ENCODE measurements around the gene BEX3.
"Not testable (repeated sequence)": the region's sequence is repeated elsewhere in the genome, so short reads cannot be mapped to it uniquely, and the experiment has no call there.

Gene BEX3

DNA sequence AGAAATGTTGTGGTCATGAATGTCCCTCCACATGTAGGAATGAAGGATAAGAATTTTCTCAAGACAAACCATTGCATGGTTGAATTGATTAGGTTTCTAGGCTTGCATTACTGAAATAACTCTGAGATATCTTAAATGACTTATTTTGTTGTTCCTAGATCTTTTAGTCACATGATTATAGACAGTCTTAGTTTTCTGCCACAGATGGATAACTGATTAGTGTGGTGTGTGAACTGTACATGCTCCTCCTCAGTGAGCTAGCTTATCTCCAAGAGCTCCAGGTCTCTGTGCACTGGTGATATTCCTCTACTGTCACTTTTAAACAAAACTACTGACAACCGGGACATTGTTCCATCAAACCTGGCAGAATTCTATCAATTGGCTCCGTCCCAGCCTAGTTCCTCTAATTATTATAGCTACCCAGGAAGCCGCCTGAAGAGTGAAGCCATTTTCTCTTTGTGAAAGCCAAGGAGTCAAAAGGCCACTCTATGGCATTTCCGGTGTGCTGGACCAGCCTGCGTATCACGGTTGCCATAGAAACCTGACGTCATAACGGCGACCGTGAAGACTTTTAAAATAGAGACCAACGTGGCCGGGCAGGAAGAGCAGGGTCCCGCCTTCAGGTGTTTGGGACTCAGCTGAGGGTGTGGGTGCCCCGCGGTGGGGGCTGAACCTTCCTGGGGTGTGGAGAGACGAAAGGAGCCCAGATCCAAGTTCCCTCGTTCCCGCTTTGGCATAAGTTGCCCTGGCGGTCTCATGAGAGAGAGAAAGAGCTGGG, 28.1 kb downstream of the BEX3 start:
- Histone ChIP-seq H3K27ac (ENCODE audit: low read length) (no peak overlapping the region), H3K36me3 (ENCODE audit: control insufficient read depth in 2 of 2, insufficient read depth in 2 of 2, low read length in 2 of 2) (no peaks in the 10 kb centered on the region), H3K9me3 (ENCODE audit: control insufficient read depth in 2 of 2, low read length in 2 of 2) (peaks cover 0 to 2% of the 10 kb centered on the region in 2 donors), H3K27me3 (ENCODE audit: control insufficient read depth in 1 of 2, insufficient read depth in 2 of 2, low read length in 2 of 2) (peaks cover 0 to 12% of the 10 kb centered on the region in 2 donors), H3K4me1 (ENCODE audit: control insufficient read depth, insufficient read depth, low read length) (no peaks in the 10 kb centered on the region), H3K4me3 (ENCODE audit: low read length in 2 of 2) (peak overlapping the region; percentile 68), H3K9ac (ENCODE audit: low read length in 2 of 2) (peak overlapping the region in 1 of 2 donors; percentile 52)

DNA sequence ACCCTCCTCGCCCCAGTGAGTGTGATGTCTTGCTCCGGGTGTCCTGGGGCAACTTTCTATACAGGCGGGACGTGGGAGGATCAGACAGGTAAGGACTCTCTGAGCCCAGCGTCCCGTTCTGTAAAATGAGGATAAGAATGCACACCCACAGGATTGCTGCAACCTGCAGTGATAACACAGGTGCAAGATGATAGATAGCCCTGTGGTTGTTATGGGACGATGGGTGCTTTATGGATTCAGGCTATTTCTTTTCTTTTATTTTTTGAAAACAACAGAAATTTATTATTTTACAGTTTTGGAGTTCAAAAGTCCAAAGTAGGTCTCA, 28.6 kb downstream of the BEX3 start:
- no peaks in the 10 kb centered on the region for H3K36me3 ChIP-seq (ENCODE audit: control insufficient read depth in 2 of 2, insufficient read depth in 2 of 2, low read length in 2 of 2)
- peak overlapping the region; percentile 68 for H3K4me3 ChIP-seq (ENCODE audit: low read length in 2 of 2)
- peaks cover 0 to 2% of the 10 kb centered on the region in 2 donors for H3K9me3 ChIP-seq (ENCODE audit: control insufficient read depth in 2 of 2, low read length in 2 of 2)
- no peaks in the 10 kb centered on the region for H3K4me1 ChIP-seq (ENCODE audit: control insufficient read depth, insufficient read depth, low read length)
- H3K27me3 ChIP-seq (ENCODE audit: control insufficient read depth in 1 of 2, insufficient read depth in 2 of 2, low read length in 2 of 2), result peaks cover 0 to 12% of the 10 kb centered on the region in 2 donors
- peak overlapping the region in 1 of 2 donors; percentile 52 for H3K9ac ChIP-seq (ENCODE audit: low read length in 2 of 2)
- no peak overlapping the region for H3K27ac ChIP-seq (ENCODE audit: low read length)

DNA sequence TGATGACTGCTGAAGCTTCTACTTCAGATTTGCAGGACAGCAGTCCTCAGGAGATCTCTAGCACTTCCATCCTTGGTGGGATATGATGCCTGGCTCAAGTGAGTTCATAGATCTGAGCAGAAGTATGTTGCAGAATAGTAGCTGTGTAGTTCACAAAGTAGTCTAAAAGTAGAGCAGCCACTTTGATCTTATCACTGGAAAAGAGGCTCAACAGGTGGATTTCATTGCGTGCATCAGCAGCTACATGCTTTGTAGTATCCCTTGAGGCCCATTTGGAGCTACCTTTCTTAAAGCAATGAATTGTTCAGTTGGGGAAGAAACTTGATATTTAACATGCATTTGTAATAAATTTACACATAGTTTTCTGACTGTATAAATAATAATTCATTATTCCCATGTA, 29.9 kb downstream of the BEX3 start:
- Histone ChIP-seq H3K4me3 (ENCODE audit: low read length in 2 of 2) (no peak overlapping the region), H3K9me3 (ENCODE audit: control insufficient read depth in 2 of 2, low read length in 2 of 2) (peaks cover 0 to 2% of the 10 kb centered on the region in 2 donors), H3K4me1 (ENCODE audit: control insufficient read depth, insufficient read depth, low read length) (no peaks in the 10 kb centered on the region), H3K36me3 (ENCODE audit: control insufficient read depth in 2 of 2, insufficient read depth in 2 of 2, low read length in 2 of 2) (no peaks in the 10 kb centered on the region), H3K9ac (ENCODE audit: low read length in 2 of 2) (no peak overlapping the region), H3K27me3 (ENCODE audit: control insufficient read depth in 1 of 2, insufficient read depth in 2 of 2, low read length in 2 of 2) (peaks cover 0 to 12% of the 10 kb centered on the region in 2 donors), H3K27ac (ENCODE audit: low read length) (no peak overlapping the region)

DNA sequence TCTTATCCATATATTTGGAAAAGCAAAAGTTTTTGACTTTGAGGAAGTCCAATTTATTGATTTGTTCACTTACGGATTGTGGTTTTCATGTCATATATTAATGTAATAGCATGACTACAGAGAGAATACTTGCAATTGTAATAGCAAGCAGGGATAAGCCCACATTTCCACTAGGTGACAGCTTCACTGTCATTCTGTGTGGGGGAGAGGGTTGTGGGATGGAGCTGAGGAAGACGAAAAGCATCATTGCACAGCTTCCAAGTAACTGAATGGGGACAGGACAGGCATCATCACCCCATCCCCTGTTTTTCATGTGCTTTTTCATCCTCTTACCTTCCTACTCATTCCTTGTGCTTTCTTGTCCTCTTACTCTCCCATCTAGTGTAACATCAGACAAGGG, 31.4 kb downstream of the BEX3 start:
- Histone ChIP-seq H3K27me3 (ENCODE audit: control insufficient read depth in 1 of 2, insufficient read depth in 2 of 2, low read length in 2 of 2) (peaks cover 0 to 9% of the 10 kb centered on the region in 2 donors), H3K4me1 (ENCODE audit: control insufficient read depth, insufficient read depth, low read length) (no peaks in the 10 kb centered on the region), H3K9me3 (ENCODE audit: control insufficient read depth in 2 of 2, low read length in 2 of 2) (peaks cover 0 to 2% of the 10 kb centered on the region in 2 donors), H3K9ac (ENCODE audit: low read length in 2 of 2) (no peak overlapping the region), H3K36me3 (ENCODE audit: control insufficient read depth in 2 of 2, insufficient read depth in 2 of 2, low read length in 2 of 2) (no peaks in the 10 kb centered on the region), H3K4me3 (ENCODE audit: low read length in 2 of 2) (no peak overlapping the region), H3K27ac (ENCODE audit: low read length) (no peak overlapping the region)

DNA sequence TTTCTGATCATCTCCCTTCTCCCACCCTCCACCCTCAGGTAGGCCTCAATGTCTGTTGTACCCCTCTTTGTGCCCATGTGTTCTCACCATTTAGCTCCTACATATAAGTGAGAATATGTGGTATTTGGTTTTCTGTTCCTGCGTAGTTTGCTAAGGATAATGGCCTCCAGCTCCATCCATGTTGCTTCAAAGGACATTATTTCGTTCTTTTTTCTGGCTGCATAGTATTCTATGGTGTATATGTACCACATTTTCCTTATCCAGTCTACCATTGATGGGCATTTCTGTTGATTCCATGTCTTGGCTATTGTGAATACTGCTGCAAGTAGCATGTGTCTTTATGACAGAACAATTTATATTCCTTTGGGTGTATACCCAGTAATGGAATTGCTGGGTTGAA, 35.4 kb downstream of the BEX3 start:
- not testable (repeated sequence) for H3K27ac ChIP-seq (ENCODE audit: low read length); H3K27me3 ChIP-seq (ENCODE audit: control insufficient read depth in 1 of 2, insufficient read depth in 2 of 2, low read length in 2 of 2); H3K9ac ChIP-seq (ENCODE audit: low read length in 2 of 2); H3K9me3 ChIP-seq (ENCODE audit: control insufficient read depth in 2 of 2, low read length in 2 of 2); H3K4me3 ChIP-seq (ENCODE audit: low read length in 2 of 2); H3K4me1 ChIP-seq (ENCODE audit: control insufficient read depth, insufficient read depth, low read length); H3K36me3 ChIP-seq (ENCODE audit: control insufficient read depth in 2 of 2, insufficient read depth in 2 of 2, low read length in 2 of 2)

DNA sequence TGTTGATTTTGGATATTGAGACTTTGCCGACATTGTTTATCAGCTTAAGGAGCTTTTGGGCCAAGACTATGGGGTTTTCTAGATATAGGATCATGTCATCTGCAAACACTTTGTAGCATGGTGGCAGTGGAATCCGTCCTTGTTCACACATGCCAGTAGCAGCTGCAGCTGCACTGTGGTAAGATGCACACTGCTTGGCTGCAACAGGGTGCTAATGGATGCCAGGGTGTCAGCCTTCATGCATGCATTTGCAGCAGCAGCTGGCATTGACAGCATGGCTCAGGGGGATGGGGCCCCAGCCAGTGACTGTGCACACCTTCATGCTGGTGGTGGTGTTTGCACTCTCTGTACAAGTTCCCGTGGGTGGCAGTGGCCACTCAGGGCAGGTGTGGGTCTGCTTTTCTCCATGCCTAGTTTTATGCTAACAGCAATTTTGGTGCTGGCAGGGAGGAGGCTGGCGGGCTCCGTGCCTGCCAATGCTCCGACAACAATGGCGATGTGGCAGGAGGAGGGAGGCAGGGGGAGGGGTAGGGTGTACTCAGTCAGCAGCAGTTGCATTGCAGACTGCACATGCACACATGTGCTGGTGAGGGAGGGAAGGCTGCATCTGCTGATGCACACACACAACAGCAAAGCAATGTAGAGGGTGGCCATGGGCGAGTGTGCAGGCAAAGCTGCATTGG, 37.5 kb downstream of the BEX3 start:
- no peak overlapping the region for H3K4me3 ChIP-seq (ENCODE audit: low read length in 2 of 2)
- no peaks in the 10 kb centered on the region for H3K36me3 ChIP-seq (ENCODE audit: control insufficient read depth in 2 of 2, insufficient read depth in 2 of 2, low read length in 2 of 2)
- H3K9me3 ChIP-seq (ENCODE audit: control insufficient read depth in 2 of 2, low read length in 2 of 2), result no peaks in the 10 kb centered on the region
- peaks cover 0 to 6% of the 10 kb centered on the region in 2 donors for H3K27me3 ChIP-seq (ENCODE audit: control insufficient read depth in 1 of 2, insufficient read depth in 2 of 2, low read length in 2 of 2)
- no peak overlapping the region for H3K27ac ChIP-seq (ENCODE audit: low read length)
- H3K9ac ChIP-seq (ENCODE audit: low read length in 2 of 2), result no peak overlapping the region
- H3K4me1 ChIP-seq (ENCODE audit: control insufficient read depth, insufficient read depth, low read length), result no peaks in the 10 kb centered on the region

DNA sequence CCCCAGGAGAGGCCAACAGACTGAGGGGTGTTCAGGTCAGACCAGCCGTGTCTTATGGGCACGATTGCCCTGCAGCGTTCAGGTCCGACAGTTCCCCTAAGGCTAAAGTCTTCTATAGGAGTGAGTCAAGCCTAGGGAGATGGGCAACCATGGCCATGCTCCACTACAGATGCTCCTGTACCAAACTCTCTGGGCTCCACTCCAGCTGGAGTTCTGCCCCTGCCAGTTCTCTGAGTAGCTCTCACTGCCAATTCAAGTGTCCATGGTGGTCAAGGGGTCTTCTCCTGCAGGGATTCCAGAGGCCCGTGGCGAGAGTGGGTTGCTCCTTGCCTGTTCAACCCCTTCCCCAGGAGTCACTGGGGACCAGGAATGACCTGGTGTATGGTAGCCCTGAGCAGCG, 38.2 kb downstream of the BEX3 start:
- Histone ChIP-seq H3K9me3 (ENCODE audit: control insufficient read depth in 2 of 2, low read length in 2 of 2) (no peaks in the 10 kb centered on the region), H3K27ac (ENCODE audit: low read length) (no peak overlapping the region), H3K4me1 (ENCODE audit: control insufficient read depth, insufficient read depth, low read length) (no peaks in the 10 kb centered on the region), H3K27me3 (ENCODE audit: control insufficient read depth in 1 of 2, insufficient read depth in 2 of 2, low read length in 2 of 2) (peaks cover 0 to 6% of the 10 kb centered on the region in 2 donors), H3K9ac (ENCODE audit: low read length in 2 of 2) (no peak overlapping the region), H3K36me3 (ENCODE audit: control insufficient read depth in 2 of 2, insufficient read depth in 2 of 2, low read length in 2 of 2) (no peaks in the 10 kb centered on the region), H3K4me3 (ENCODE audit: low read length in 2 of 2) (no peak overlapping the region)

DNA sequence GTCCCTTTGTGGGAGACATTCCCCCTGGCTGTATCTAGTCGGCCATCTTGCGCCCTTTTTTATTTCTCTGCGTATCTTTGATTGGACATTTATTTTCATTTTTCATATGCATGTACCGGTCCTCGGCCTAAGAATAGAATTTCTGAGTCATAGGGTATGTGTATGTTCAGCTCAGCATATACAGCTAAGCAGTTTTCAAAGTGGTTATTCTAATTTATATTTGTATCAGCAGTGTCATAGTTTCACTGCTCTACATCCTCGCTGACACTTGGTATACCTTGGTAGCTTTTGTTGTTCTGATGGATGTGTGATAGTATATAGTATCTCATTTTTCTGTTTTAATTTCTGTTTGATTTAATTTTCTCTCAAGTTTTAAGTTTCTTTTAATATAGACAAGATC, 38.7 kb downstream of the BEX3 start:
- Histone ChIP-seq H3K4me1 (ENCODE audit: control insufficient read depth, insufficient read depth, low read length) (no peaks in the 10 kb centered on the region), H3K27ac (ENCODE audit: low read length) (no peak overlapping the region)

DNA sequence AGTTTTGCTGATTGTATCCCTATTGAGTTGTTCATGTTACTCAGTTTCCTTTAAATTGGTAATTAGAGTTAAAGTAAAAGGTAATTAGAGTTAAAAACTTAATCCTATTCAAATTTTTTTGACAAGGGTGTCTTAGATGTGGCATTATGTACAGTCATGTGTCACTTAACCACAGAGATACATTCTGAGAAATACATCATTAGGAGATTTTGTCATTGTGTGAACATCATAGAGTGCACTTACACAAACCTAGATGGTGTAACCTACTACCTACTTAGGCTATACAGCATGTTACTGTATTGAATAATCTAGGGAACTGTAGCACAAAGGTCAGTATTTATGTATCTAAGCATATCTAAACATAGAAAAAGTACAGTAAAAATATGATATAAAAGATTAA, 39.2 kb downstream of the BEX3 start:
- Histone ChIP-seq H3K4me3 (ENCODE audit: low read length in 2 of 2) (no peak overlapping the region), H3K4me1 (ENCODE audit: control insufficient read depth, insufficient read depth, low read length) (no peaks in the 10 kb centered on the region), H3K9ac (ENCODE audit: low read length in 2 of 2) (no peak overlapping the region), H3K9me3 (ENCODE audit: control insufficient read depth in 2 of 2, low read length in 2 of 2) (no peaks in the 10 kb centered on the region), H3K36me3 (ENCODE audit: control insufficient read depth in 2 of 2, insufficient read depth in 2 of 2, low read length in 2 of 2) (no peaks in the 10 kb centered on the region), H3K27me3 (ENCODE audit: control insufficient read depth in 1 of 2, insufficient read depth in 2 of 2, low read length in 2 of 2) (peaks cover 0 to 7% of the 10 kb centered on the region in 2 donors), H3K27ac (ENCODE audit: low read length) (no peak overlapping the region)

More for the DNA sequence above, 38.7 kb downstream of the BEX3 start:
- no peak overlapping the region for H3K4me3 ChIP-seq (ENCODE audit: low read length in 2 of 2)
- H3K36me3 ChIP-seq (ENCODE audit: control insufficient read depth in 2 of 2, insufficient read depth in 2 of 2, low read length in 2 of 2), result no peaks in the 10 kb centered on the region
- H3K9ac ChIP-seq (ENCODE audit: low read length in 2 of 2), result no peak overlapping the region
- peaks cover 0 to 6% of the 10 kb centered on the region in 2 donors for H3K27me3 ChIP-seq (ENCODE audit: control insufficient read depth in 1 of 2, insufficient read depth in 2 of 2, low read length in 2 of 2)
- H3K9me3 ChIP-seq (ENCODE audit: control insufficient read depth in 2 of 2, low read length in 2 of 2), result no peaks in the 10 kb centered on the region

DNA sequence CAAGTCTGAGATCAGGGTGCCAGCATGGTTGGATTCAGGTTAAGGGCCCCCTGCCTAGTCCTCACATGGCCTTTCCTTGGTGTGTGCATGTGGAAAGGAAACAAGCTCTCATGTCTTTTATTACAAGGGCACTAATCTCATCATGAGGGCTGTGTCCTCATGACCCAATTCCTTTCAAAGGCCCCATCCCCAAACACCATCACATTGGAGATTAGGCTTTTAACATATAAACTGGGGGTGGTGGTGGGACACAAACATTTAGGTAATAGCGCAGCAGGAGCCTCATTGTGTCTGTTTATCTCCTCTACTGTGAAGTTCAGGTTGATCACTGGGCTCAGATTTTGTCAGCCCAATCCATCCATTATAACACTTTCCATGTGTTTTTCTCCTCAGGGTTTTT, 41.0 kb downstream of the BEX3 start:
- H3K4me3 ChIP-seq (ENCODE audit: low read length in 2 of 2), result no peak overlapping the region
- no peak overlapping the region for H3K27ac ChIP-seq (ENCODE audit: low read length)
- H3K9me3 ChIP-seq (ENCODE audit: control insufficient read depth in 2 of 2, low read length in 2 of 2), result no peaks in the 10 kb centered on the region
- H3K36me3 ChIP-seq (ENCODE audit: control insufficient read depth in 2 of 2, insufficient read depth in 2 of 2, low read length in 2 of 2), result no peaks in the 10 kb centered on the region
- no peak overlapping the region for H3K9ac ChIP-seq (ENCODE audit: low read length in 2 of 2)
- no peaks in the 10 kb centered on the region for H3K4me1 ChIP-seq (ENCODE audit: control insufficient read depth, insufficient read depth, low read length)
- peaks cover 0 to 9% of the 10 kb centered on the region in 2 donors for H3K27me3 ChIP-seq (ENCODE audit: control insufficient read depth in 1 of 2, insufficient read depth in 2 of 2, low read length in 2 of 2)

DNA sequence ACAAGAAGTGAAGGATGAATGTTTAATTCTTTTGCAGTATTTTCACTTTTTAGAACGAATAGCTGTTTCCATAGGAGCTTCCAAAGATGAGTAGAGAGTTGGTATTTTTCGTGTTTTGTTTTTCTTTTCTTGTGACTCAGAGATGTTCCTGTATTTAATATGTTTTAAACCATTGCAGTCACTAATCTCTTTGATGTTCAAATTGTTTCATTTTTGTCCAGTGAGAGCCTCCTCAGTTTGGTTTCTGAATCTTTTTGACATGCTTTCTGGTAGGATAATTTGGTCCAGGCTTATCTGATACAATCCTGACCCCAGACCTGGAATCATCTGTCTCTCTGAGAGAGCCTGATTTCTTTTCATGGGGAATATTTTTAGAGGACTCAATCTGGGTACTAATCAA, 41.6 kb downstream of the BEX3 start:
- peaks cover 0 to 9% of the 10 kb centered on the region in 2 donors for H3K27me3 ChIP-seq (ENCODE audit: control insufficient read depth in 1 of 2, insufficient read depth in 2 of 2, low read length in 2 of 2)
- H3K9ac ChIP-seq (ENCODE audit: low read length in 2 of 2), result no peak overlapping the region
- H3K36me3 ChIP-seq (ENCODE audit: control insufficient read depth in 2 of 2, insufficient read depth in 2 of 2, low read length in 2 of 2), result no peaks in the 10 kb centered on the region
- no peak overlapping the region for H3K4me3 ChIP-seq (ENCODE audit: low read length in 2 of 2)
- no peak overlapping the region for H3K27ac ChIP-seq (ENCODE audit: low read length)
- H3K4me1 ChIP-seq (ENCODE audit: control insufficient read depth, insufficient read depth, low read length), result no peaks in the 10 kb centered on the region
- no peaks in the 10 kb centered on the region for H3K9me3 ChIP-seq (ENCODE audit: control insufficient read depth in 2 of 2, low read length in 2 of 2)
